IPS-18c (cell line): ENCODE results near the gene SHB.

Experiments used
- H3K4me3 ChIP-seq: 2 replicates; pipeline ENCODE4 v1.7.0; 2013; ENCODE audit warnings: low read depth, mild to moderate bottlenecking, low read length, moderate library complexity; ENCODE audit not compliant: insufficient read depth
- H3K9me3 ChIP-seq: one replicate; pipeline ENCODE4 v1.6.1; 2013; ENCODE audit warnings: mild to moderate bottlenecking, low read length, moderate library complexity; ENCODE audit not compliant: control insufficient read depth, insufficient read depth

The SHB gene

GRCh38 chr9:38037981-38038306 is 31.1 kb downstream of the SHB start:
- Histone ChIP-seq H3K4me3 (no peak overlapping the region), H3K9me3 (no peaks in the 10 kb centered on the region)

DNA sequence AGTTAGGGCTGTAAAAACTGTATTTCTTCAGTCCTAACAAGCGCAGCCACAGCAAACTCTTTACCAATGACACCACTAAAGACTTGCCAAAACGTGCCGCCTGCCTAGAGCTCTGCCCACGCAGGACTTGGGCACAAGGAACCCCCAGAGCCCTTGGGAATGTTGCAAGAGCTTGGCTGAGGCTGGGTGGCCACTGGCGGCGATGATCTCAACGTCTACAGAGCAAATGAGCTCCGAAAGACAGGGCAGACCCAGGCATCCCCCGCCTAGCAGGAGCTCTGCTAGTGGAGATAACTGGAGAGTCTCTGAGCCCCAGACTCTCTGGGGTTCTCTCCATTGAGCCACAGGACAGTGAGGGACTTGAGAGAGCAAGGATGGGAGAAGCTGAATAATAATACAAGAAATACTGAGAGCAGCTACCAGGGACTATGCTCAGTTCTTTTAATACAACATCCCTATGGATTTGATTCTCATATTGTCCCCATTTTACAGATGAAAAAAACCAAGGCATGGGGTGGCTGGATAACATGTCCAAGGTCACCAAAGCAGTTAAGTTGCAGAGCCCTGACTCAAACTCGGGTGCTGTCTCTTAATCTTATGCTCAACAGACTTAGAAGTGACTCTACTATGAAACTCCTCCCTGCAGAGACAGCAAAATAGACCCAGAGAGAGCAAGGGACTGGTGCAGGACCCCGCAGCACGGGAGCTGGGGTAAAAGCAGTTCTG is 32.5 kb downstream of the SHB start:
- Histone ChIP-seq H3K4me3 (no peak overlapping the region), H3K9me3 (no peaks in the 10 kb centered on the region)

GRCh38 chr9:38035873-38036272 is 33.2 kb downstream of the SHB start:
- H3K9me3 ChIP-seq: no peaks in the 10 kb centered on the region
- H3K4me3 ChIP-seq: no peak overlapping the region

DNA sequence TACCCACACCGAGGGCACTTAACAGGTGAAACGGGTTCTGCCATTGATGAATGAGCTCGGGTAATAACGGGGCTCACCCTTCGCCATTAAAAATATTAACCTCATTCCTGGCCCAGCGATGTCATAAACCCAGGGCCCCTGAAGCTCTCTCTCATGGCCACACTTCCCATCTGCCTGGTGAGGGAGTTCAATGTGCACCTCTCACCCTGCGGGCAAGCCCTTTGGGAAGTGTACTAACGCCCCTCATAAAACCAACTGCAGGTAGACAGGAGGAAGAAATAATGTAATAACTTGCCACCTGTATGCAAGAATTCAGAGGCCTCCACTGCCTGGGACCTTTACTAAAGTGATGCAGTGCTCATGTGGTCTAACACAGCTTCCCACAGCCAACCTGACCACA is 35.1 kb downstream of the SHB start:
- Histone ChIP-seq H3K9me3 (no peaks in the 10 kb centered on the region), H3K4me3 (no peak overlapping the region)

DNA sequence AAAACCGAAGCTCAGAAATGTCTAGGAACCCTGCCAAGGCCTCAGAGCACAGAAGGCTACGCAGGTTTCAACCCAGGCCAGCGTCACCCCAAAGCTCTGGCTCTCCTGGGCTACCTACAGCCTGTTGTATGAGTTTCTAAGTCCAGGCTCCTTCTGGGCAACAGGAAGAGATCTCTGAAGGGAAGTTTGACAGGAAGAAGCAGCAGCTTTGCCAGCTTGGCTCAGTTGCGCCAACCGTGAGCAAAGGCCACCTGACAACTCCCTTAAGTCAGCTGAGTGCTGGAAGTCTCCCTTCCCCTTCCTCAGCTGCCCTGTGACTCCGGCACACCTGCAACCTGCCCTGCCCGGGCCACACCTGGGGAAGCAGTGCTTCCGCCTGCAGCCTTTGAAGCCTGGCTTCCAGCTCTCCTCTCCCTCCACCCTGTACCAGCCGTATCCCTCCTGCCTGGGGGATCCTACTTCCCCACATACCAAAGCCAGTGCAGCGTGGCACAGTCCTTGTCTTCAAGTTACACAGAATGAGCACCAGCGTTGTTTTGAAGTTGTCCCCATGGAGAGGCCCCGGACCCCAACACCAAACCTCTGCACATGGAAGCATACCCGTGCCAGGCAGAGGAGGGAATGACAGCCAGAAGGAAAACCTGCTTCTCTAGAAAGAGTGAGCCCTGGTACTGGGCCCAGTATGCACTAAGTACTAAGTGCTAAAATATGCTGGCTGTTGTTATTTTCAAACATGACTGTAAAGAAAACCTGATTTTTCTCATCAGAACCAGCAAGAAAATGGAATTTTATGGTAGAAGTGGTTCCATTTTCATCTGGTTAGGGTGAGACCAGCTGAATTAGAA is 36.5 kb downstream of the SHB start:
- Histone ChIP-seq H3K4me3 (no peak overlapping the region), H3K9me3 (no peaks in the 10 kb centered on the region)

DNA sequence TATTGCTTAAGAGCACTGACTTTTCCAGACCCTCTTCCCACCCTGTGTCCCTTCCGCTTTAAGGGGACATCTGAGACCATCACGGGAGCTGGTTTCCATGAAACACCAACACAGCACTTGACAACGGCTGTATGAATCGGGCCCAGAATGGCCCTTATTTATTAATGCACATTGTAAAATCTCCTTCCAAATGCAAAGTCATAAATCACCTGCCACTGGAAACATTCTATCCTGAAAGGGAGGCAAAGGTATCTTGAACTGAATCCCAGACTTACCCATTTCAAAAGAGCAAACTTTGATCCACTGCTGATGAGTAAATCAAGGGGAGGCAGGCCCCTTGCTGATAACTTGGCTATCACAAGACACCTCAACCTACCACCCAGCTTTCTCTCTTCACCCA is 37.4 kb downstream of the SHB start:
- no peak overlapping the region for H3K4me3 ChIP-seq
- no peaks in the 10 kb centered on the region for H3K9me3 ChIP-seq

- no peak overlapping the region for H3K4me3 ChIP-seq
- H3K9me3 ChIP-seq: no peaks in the 10 kb centered on the region
These were observed 38.4 kb downstream of the SHB start for GRCh38 chr9:38030658-38031057.

GRCh38 chr9:38029915-38030638 is 39.0 kb downstream of the SHB start:
- H3K9me3 ChIP-seq: no peaks in the 10 kb centered on the region
- H3K4me3 ChIP-seq: no peak overlapping the region

- no peaks in the 10 kb centered on the region for H3K9me3 ChIP-seq
- H3K4me3 ChIP-seq: no peak overlapping the region
These were observed 41.3 kb downstream of the SHB start for GRCh38 chr9:38027714-38028113.

DNA sequence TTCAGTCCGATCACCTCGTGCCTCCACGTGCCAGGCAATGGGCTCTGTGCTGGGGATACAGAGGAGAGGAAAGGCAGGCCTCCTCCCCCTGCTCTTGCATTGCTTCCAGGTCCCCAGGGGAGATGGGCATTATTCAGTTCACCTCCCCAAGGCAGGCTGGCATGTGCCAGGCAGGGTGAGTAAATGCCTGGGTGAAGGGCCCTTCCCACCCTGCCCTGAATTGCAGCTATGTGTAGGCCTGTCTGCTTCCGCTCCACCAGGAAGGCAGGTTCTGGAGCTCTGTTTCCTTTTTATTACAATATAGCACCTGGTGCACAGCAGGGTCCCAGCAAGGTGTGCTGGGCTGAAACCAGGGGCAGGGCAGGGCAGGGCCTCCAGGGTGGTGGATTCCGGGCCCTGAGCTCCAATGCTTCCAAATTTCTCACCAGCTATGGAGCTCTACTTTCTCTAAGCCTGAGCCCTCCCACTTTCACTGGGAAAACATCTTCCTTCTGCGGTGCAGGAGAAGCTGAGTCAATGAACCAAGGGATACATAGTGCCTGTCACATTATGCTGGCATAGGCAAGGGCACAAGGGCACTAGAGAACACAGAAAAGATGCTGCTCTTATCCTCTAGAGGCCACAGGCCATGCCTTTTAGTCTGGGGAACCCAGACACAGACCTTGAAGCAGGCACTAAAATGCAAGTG is 42.0 kb downstream of the SHB start:
- Histone ChIP-seq H3K9me3 (no peaks in the 10 kb centered on the region), H3K4me3 (no peak overlapping the region)

DNA sequence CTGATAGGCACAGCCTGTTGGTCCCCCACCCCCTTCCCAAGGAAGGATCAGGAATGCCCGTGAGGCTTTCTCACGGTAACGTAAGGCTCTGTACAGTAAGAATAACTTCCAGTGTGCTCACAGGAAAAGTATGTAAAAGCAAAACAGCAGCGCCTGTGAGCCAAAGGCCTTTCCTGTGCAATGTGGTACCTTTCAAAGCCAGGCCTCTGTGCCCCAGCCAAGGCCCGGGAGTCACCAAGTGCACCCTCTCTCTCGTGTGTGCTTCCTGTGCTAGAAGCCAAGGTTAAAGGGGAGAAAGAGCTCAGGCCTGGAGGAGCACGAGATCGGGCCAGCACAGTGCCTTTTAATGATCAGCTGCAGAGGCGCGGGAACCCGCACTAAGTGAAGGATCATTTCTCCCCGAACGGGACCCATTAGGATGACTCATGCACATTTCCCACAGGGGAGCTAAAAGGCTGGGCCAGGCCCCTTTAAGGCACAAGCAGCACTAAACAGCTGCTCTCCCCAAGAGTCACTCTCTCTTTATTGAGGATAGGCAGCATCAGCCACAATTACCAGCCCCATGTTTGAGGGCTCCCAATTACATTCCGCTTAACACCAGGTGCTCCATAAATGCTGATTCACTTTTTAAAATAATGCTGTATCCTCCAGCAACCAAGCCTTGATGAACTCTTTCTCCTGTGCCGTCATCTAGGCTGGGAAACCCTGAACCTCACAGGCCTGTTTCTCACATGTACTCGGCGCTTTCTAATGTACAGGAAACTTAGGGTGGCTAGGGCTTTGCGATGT is 42.8 kb downstream of the SHB start:
- Histone ChIP-seq H3K9me3 (no peaks in the 10 kb centered on the region), H3K4me3 (no peak overlapping the region)

GRCh38 chr9:38025166-38025565 is 43.9 kb downstream of the SHB start:
- H3K4me3 ChIP-seq: no peak overlapping the region
- no peaks in the 10 kb centered on the region for H3K9me3 ChIP-seq

GRCh38 chr9:38024036-38024681 is 44.9 kb downstream of the SHB start:
- Histone ChIP-seq H3K9me3 (no peaks in the 10 kb centered on the region), H3K4me3 (no peak overlapping the region)

- Histone ChIP-seq H3K4me3 (no peak overlapping the region), H3K9me3 (no peaks in the 10 kb centered on the region)
These were observed 45.4 kb downstream of the SHB start for GRCh38 chr9:38023661-38024035.

GRCh38 chr9:38022995-38023394 is 46.0 kb downstream of the SHB start:
- Histone ChIP-seq H3K9me3 (no peaks in the 10 kb centered on the region), H3K4me3 (no peak overlapping the region)

- Histone ChIP-seq H3K9me3 (no peaks in the 10 kb centered on the region), H3K4me3 (no peak overlapping the region)
These were observed 46.7 kb downstream of the SHB start for GRCh38 chr9:38022203-38022895.
